Kasumi-1 (cell line): ENCODE results near the gene SHH.
A peak's percentile ranks its signal among the peaks of the same experiment; 100 is the strongest.

Experiments
- DNase-seq, 2 experiments: peaks; one replicate each; lab custom pipeline; 2025; lab: John Stamatoyannopoulos, UW

Gene SHH

DNA sequence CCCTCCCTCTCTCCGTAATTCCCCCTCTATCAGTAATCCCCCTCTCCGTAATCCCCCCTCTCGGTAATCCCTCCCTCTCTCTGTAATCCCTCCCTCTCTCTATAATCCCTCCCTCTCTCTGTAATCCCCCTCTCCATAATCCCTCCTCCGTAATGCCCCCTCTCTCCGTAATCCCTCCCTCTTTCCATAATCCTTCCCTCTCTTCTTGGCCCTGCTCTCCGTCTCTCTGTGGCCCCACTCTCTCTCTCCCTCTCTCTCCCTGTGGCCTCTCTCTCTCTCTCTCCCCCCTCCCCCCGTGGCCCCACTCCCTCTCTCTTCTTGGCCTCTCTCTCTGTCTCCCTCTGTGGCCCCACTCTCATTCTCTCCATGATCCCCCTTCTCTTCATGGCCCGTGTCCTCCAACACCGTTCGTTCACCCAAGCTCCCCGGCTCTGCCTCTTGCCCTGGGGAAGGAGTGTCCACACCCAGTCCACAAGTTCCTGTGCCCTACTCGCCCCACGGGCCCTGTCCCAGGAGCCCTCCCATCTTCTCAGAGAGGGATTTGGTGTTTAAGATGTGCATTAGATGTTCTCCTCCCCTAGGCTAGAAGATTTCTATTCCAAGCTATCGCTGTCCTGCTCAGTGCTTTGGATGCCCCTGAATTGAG is 19.8 kb downstream of the SHH start:
- no peak for DNase-seq

DNA sequence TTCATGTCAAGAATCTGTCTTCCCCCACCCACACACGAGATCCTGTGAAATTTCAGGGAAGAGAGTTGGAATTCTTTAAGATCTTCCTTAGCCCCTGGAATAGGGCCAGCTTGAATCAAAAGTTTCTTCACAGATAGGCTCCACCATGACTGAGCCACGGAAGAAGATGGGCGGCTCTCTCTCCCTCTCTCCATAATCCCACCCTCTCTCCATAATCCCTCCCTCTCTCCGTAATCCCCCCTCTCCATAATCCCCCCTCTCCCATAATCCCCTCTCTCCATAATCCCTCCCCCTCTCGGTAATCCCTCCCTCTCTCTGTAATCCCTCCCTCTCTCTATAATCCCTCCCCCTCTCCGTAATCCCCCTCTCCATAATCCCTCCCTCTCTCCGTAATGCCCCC is 20.4 kb downstream of the SHH start:
- DNase-seq, result no peak

- DNase-seq, result no peak
Measured at GRCh38 chr7:155791214-155791737, 21.0 kb downstream of the SHH start.

GRCh38 chr7:155790666-155791065 is 21.6 kb downstream of the SHH start:
- DNase-seq, result no peak

- no peak for DNase-seq
Measured at GRCh38 chr7:155789001-155789725, 23.1 kb downstream of the SHH start.

GRCh38 chr7:155788616-155789000 is 23.7 kb downstream of the SHH start:
- DNase-seq, result no peak

DNA sequence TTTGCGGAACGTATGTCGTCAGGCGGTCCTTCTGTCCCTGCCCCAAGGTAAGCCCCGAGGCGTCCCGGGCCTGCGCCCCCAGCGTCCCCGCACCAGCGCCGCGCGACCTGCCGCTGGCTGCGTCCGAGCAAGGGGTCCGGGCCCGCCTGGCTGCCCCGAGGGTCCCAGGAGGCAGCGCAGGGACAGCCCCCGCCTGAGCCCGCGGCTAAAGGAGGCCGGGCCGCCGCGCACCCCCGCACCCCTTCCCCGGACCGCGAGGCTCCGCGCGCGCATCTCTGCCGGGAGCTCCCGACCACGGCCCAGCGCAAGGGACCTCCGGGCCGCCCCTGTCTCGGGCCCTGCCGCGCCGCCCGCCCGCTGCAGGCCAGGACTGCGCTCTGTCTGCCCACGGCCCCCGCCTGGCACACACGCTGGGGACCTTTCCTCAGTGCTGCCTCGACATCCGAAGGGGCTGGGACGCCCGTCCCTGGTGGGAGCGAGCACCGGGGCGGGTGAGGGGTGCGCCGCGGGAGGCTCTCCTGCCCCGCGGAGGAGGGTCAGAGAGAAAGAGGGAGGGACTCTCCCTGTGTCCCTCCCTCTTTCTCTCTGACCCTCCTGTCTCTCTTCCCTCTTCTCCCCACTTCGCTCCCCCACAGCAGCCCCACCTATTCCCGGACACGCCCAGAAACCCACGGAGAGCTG is 25.0 kb downstream of the SHH start:
- peak in 1 of 2 experiments; percentile 10 for DNase-seq

DNA sequence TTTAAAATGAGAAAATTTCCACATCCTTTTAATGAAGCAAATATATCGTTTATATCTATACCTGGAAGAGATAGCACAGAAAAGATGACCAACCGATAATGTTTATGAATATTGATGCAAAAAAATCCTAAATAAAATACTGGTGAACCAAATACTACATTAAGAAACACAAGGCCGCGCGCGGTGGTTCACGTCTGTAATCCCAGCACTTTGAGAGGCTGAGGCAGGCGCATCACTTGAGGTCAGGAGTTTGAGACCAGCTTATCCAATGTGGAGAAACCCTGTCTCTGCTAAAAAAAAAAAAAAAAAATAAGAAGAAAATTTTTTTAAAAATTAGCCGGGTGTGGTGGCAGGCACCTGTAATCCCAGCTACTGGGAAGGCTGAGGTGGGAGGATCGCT is 25.8 kb downstream of the SHH start:
- DNase-seq, result no peak

- DNase-seq, result no peak
Measured at GRCh38 chr7:155785536-155785935, 26.7 kb downstream of the SHH start.

DNA sequence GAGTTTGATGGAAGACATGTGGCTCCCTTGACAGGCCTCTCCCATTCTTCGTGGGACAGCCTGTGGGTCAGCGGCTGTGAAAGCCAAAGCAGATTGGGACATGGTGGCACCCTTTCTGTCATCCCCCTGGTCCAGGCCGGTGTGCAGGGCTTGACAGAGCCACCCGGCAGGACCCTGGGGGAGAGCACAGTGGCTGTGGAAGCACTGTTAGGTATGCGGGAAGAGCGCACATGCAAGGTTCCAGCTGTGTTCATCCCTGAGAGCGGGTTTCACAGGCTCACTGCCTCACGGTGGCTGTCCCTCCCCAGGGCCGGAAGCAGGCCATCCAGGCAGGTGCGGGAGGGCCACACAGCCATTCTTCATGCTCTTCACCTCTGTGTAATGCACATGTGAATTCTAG is 29.8 kb downstream of the SHH start:
- no peak for DNase-seq

DNA sequence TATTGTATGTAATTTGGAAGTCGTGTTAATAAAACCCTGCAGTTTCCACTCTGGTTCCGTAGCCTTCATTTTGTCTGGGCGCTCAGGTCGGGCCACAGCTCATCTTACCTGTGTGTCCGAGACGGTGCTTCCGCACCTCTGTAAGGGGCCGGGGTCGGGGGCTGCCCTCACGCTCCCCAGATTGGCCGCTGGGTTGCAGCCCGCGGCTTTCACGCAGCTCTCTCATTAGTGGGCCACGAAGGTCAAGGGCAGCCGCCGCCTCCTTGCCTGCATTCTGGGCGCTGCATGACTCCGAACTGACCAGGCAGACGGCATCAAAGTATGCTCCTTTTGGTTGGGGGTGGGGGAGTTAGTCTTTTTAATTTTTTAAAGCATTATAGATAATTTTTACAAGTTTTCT is 30.8 kb downstream of the SHH start:
- no peak for DNase-seq

DNA sequence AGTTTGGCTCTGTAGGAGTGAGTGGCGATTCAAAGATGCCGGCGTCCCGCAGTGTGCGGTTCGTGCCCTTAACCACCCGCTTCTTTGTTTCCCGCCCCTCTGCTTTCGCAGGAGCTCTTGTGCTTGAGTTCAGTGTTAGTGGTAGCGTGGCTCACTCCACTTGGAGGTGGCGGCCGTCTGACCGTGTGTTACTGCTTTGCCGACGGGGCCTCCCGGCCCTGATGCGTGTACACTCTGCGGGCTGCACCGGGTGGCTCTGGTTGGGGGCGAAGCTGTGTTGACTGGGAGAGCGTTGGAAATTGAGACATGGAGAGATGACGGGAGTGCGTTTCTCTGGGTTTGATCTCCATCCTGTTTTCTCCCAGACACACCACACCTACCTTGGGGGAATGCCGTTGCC is 31.4 kb downstream of the SHH start:
- no peak for DNase-seq

- no peak for DNase-seq
Measured at GRCh38 chr7:155778349-155778748, 33.9 kb downstream of the SHH start.

DNA sequence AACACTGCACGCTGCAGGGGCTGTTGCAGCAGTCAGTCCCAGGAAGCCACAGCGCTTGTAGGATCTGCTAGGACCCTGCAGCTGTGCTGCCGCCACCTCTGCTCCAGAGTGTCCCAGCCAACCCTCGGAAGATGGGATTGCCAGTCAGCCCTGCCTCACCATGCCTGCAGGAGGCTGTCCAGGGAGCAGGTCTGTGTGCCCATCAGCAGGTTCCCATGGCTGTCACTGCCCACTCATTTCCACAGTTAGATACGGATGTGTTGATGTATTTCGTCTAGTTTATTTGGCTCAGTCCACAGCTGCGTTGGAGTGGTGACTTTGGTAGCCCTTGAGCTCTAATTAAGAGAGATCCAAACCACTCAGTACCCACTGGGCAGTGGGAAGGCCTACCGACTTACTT is 35.7 kb downstream of the SHH start:
- no peak for DNase-seq

DNA sequence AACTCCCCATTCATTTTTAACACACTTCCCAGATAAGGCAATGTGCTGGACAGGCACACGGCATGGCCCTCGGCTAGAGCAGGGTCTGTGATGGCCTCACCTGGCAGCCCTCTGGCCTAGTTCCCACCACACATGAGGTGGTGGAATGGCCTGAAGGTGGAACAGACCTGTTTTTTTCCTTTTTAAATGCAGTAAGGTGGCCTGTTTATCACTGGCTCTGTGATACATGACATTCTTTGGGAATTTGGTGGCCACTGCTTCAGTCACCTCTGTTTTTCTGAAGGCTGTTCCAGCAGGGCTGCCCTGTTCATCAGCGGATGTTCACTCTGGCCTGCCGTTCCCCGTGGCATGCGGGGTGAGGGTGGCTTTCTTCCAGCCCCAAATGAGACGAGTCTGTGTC is 36.6 kb downstream of the SHH start:
- DNase-seq, result no peak

DNA sequence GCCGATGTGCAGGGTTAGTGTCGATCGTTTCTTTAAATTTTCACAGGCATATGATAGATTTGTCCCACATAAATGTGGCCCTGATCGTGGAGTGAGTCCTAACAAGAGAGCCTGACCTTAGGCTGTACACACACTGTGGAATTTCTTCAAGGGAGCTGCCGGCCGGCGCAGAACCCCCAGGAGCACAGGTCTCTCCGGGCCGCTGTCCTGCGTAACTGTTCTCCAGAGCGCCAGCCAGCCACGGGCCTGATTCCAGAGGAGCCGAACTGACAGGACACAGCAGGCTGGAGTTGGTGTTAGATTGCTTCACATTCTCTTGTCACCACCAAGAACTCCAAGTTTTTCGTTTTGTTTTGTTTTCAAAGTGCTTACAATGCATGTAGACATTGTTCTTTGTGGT is 37.3 kb downstream of the SHH start:
- DNase-seq, result no peak

- DNase-seq, result no peak
Measured at GRCh38 chr7:155773531-155773930, 38.7 kb downstream of the SHH start.

DNA sequence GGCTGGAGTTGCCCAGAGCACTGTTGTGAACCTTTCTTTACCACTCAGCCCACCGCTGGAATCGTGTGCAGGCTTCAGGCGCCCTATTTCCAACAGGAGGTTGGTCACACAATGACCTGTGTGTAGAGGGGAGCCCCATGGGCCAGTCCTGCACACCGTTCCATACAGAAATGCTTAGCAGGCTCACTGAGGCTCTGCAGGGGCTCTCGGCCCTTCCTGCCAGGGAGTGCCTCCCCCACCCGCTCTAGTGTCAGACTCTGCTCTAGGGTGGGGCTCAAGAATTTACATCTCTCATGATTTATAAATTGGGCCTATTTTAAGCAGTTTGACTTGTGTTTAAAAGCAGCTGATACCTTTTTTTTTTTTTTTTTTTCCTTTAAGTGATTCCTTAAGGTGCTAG is 42.0 kb downstream of the SHH start:
- no peak for DNase-seq

DNA sequence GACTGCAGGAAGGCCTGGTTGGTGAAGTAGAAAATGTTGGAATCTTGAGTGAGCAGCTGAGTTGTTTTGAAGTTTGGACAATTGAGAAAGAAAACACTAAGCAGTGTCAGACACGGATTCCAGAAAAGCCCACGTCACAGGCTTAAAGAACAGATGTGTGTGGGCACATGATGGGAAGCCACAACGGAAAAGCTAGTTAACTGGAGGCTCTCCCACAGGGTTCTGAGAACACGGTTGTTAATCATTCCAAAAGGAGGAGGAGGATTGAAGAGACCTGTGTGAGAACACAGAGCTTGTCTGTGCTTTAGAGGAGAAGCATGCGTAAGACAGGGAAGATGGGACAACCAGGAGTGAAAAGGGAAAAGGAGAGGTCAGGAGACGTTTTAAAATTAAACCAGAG is 42.6 kb downstream of the SHH start:
- DNase-seq, result no peak

DNA sequence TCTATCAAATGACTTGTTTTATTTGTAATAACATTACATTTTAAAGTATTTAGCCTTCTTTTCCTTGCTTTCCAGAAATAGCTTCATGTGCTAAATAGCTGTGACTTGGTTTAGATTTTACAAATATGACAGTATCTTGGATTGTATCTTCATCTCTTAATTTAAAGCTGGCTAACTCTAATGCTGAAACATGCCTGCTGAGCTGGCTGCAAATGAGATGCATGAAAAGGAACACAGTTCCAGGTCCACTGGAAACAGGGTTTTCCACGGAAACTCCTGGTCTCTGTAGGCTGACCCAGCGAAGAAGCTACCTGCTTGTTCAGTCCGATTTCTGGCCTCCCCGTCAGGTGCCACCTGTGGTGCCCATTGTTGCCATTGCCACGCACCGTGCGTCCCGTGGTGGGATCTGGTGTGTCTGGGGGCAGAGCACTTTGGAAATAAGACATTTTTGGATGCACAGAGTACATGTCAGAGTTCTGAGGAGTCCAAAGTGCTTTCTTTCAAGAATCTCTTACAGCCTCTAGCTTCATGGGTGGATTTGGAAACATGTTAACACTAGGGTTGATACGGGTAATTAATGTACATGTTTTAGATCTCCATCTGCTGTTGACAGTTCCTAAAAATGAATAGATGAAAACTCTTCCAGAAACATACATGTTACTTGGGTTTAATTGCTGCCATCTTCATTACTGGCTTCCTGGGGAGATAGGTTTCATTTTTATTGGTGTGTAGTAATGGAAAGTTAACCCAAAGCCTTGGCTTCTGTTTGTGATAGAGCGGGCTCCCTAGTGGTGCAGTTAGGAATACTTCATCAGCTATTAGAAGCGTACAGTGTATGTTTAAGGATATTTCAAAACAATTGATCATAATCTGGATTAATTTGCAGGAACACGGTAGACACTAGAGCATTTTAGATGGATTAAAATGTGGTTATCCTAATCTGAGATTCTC is 45.0 kb downstream of the SHH start:
- DNase-seq, result peak; percentile 17 to 51

DNA sequence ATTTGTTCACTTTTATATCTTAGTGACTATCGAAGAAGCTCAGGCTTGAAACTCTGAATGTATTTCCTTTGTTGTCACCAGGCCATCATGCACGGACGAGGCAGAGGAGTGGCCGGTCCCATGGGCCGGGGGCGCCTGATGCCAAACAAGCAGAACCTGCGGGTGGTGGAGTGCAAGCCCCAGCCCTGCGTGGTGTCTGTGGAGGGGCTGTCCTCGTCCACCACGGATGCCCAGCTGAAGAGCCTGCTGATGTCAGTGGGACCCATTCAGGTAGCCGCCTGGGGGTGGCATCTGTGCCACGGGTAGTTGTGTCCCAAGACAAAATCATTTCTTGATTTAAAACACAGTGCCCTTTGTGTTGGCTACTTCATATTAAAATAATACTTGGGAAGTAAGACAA is 45.9 kb downstream of the SHH start:
- no peak for DNase-seq

- no peak for DNase-seq
Measured at GRCh38 chr7:155765458-155765857, 46.8 kb downstream of the SHH start.
